ENCODE data around the gene NTRK3. TPM values are rescaled to one million over a fixed set of nuclear protein-coding genes. Genes with fewer than 3 reads are reported as not detected.

The NTRK3 gene
- total RNA-seq, 6 donors from 2014 or later = 1.4 to 11.5 (median 2.4) TPM

DNA sequence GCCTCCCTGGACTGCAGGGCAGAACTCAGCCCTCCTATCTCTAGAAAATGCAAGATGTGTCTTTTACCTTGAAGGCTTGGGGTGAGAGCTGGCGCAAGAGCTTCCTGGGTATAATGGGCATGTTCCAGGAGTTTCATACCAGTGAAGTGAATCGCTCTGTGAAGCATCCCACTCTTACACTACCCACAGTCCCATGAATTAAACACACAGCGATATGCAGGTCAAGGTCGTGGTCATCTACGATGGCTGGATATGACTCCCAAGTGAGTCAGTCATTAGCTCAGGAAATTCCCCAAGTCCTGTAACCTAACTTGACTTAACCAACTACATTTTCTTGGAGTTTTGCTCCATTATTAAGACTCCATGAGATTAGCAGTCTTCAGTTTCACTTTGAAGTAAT, 439.7 kb downstream of the NTRK3 start:
- Histone ChIP-seq H3K27me3 (no peaks in the 10 kb centered on the region), H3K27ac (no peak overlapping the region), H3K9me3 (no peaks in the 10 kb centered on the region), H3K36me3 (no peaks in the 10 kb centered on the region), H3K4me1 (no peaks in the 10 kb centered on the region), H3K4me3 (no peak overlapping the region)
- no peak for TF ChIP-seq POLR2AphosphoS5 (IDR thresholded peaks at IDR 0.05)
- TF ChIP-seq, protein P1, sequence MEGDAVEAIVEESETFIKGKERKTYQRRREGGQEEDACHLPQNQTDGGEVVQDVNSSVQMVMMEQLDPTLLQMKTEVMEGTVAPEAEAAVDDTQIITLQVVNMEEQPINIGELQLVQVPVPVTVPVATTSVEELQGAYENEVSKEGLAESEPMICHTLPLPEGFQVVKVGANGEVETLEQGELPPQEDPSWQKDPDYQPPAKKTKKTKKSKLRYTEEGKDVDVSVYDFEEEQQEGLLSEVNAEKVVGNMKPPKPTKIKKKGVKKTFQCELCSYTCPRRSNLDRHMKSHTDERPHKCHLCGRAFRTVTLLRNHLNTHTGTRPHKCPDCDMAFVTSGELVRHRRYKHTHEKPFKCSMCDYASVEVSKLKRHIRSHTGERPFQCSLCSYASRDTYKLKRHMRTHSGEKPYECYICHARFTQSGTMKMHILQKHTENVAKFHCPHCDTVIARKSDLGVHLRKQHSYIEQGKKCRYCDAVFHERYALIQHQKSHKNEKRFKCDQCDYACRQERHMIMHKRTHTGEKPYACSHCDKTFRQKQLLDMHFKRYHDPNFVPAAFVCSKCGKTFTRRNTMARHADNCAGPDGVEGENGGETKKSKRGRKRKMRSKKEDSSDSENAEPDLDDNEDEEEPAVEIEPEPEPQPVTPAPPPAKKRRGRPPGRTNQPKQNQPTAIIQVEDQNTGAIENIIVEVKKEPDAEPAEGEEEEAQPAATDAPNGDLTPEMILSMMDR (IDR thresholded peaks at IDR 0.05) = no peak
- TF ChIP-seq EP300 (IDR thresholded peaks at IDR 0.05) = no peak
- TF ChIP-seq POLR2A (IDR thresholded peaks at IDR 0.05) = no peak
- WGBS, 2 donors = 61 to 72% methylated on average over 5 of the region's 5 CpGs
- DNase-seq (no peak), ATAC-seq (ENCODE audit: low FRiP score in 2 of 2) (no peak)

DNA sequence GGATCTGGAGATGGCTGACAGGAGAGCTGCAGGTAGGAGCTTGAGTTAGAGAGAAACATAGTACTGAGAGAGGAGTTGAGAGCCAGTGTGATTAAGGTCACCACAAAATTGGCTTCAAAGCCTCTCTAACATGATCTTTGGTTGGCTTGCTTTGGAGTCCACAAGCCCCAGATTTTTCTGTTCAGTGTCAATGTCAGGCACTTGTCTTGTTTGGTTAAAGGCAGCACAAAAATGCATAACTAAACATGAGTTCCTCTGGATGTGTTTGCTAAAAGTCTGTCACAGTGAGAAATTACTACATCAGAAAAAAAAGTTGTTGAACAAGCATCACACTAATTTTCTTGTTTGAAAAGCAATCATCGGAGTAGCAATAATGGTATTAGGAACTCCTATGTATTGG, 440.5 kb downstream of the NTRK3 start:
- H3K4me3 ChIP-seq = no peak overlapping the region
- 74 to 77% methylated on average over 1 of the region's 1 CpG for WGBS, 2 donors
- ATAC-seq (ENCODE audit: low FRiP score in 2 of 2) = no peak

More for the DNA sequence above, 440.5 kb downstream of the NTRK3 start:
- Histone ChIP-seq H3K9me3 (no peaks in the 10 kb centered on the region), H3K4me1 (no peaks in the 10 kb centered on the region), H3K27ac (no peak overlapping the region), H3K27me3 (no peaks in the 10 kb centered on the region), H3K36me3 (no peaks in the 10 kb centered on the region)
- TF ChIP-seq POLR2A (IDR thresholded peaks at IDR 0.05) (no peak), POLR2AphosphoS5 (IDR thresholded peaks at IDR 0.05) (no peak), EP300 (IDR thresholded peaks at IDR 0.05) (no peak)
- TF ChIP-seq, protein P1 (IDR thresholded peaks at IDR 0.05) = no peak
- no peak for DNase-seq

Small RNA genes lying within 50 kb of the gene (small RNA-seq; reads per million reads assigned to genes)
- 0 reads per million in 4 donors for gene MED28P6

Other genes starting within 250 kb of the NTRK3 start
- 10 to 100 TPM in 5 of 6 donors, 1 to 10 TPM in 1; 8.7 to 23.1 (median 17.6) TPM for gene MRPL46, start 210.6 kb upstream of the NTRK3 start, total RNA-seq
- 10 to 100 TPM; 12.9 to 53.4 (median 34.7) TPM for gene MRPS11, start 211.0 kb upstream of the NTRK3 start, total RNA-seq

Data from upper lobe of left lung (tissue), 6 donors.